ENCODE data around the gene PITPNM3.
"Not testable (repeated sequence)": the region's sequence is repeated elsewhere in the genome, so short reads cannot be mapped to it uniquely, and the experiment has no call there.

PITPNM3 gene

DNA sequence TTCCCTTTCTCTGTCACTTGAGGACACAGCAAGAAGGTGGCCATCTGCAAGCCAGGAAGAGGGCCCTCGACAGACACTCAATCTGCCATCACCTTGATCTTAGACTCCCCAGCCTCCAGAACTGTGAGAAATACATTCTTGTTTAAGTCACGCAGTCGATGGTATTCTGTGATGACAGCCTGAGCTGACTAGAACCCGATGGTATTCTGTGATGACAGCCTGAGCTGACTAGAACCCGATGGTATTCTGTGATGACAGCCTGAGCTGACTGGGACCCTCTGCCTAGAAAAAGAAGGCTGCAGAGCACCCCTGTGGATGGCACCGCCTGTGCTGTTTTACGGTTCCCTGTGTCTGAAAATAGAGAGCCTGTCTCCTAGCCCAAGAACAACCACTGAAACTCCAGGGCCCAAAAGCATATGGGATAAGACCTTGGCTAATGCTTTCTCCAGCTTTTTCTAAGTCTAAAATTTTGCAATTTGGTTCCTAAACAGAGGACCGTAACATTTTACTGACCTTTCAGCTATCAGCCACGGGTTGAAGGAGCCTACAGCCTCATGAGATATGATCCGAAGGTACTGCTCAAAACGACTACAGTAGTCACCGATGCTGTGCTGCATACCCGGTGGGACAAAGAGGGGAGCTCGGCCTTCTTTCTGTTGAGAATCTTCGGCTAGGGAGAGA, 33.1 kb upstream of the PITPNM3 start:
- Histone ChIP-seq H3K4me1 (ENCODE audit: control insufficient read depth, insufficient read depth, low read length) (no peaks in the 10 kb centered on the region), H3K9ac (ENCODE audit: low read length) (no peak overlapping the region), H3K27me3 (ENCODE audit: control insufficient read depth, insufficient read depth, low read length) (no peaks in the 10 kb centered on the region), H3K36me3 (ENCODE audit: control insufficient read depth, insufficient read depth, low read length) (peaks cover 28% of the 10 kb centered on the region), H3K27ac (ENCODE audit: low read depth, low read length) (no peak overlapping the region), H3K4me3 (ENCODE audit: low read length) (no peak overlapping the region)

DNA sequence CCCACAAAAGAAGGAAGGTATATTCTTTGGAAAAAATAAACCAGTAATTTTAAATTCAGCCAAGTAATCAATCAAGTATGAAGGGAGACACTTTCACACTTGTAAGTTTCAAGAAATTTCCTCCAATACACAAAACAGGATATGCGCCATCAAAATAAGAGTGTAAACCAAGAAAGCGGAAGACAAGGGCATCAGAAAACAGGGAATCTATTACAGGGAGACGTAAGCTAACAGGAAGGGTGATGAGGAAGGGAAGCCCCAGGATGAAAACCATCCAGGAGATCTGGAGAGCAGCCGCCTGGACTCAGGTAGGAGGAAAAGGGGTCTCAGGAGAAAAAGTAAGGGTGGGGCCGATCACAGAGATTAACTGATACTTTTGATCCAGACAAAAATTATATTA, 31.8 kb upstream of the PITPNM3 start:
- no peak overlapping the region for H3K27ac ChIP-seq (ENCODE audit: low read depth, low read length)
- H3K4me1 ChIP-seq (ENCODE audit: control insufficient read depth, insufficient read depth, low read length) = no peaks in the 10 kb centered on the region
- no peaks in the 10 kb centered on the region for H3K27me3 ChIP-seq (ENCODE audit: control insufficient read depth, insufficient read depth, low read length)
- H3K9ac ChIP-seq (ENCODE audit: low read length) = no peak overlapping the region
- no peak overlapping the region for H3K4me3 ChIP-seq (ENCODE audit: low read length)
- H3K36me3 ChIP-seq (ENCODE audit: control insufficient read depth, insufficient read depth, low read length) = peaks cover 31% of the 10 kb centered on the region

DNA sequence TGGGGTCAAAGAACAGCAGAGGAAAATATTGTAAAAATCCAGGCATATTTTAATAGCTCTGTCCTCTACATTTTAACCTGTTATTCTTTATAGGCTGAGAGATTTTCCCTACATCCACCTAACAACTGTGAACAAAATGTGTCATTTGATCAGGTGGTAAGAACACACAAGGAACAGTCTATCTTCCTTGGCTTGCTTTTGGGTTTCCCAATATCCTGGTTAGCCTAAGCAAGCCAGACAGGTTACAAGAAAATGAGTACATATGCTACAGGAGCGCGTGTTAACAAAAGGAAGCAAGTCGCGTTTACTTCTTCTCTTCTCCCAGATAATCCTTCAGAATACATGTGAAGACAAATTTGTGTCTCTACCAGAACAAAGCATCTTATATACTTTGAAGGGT, 31.0 kb upstream of the PITPNM3 start:
- no peak overlapping the region for H3K27ac ChIP-seq (ENCODE audit: low read depth, low read length)
- no peak overlapping the region for H3K4me3 ChIP-seq (ENCODE audit: low read length)
- H3K4me1 ChIP-seq (ENCODE audit: control insufficient read depth, insufficient read depth, low read length) = no peaks in the 10 kb centered on the region
- peaks cover 31% of the 10 kb centered on the region for H3K36me3 ChIP-seq (ENCODE audit: control insufficient read depth, insufficient read depth, low read length)
- H3K9ac ChIP-seq (ENCODE audit: low read length) = no peak overlapping the region
- no peaks in the 10 kb centered on the region for H3K27me3 ChIP-seq (ENCODE audit: control insufficient read depth, insufficient read depth, low read length)

DNA sequence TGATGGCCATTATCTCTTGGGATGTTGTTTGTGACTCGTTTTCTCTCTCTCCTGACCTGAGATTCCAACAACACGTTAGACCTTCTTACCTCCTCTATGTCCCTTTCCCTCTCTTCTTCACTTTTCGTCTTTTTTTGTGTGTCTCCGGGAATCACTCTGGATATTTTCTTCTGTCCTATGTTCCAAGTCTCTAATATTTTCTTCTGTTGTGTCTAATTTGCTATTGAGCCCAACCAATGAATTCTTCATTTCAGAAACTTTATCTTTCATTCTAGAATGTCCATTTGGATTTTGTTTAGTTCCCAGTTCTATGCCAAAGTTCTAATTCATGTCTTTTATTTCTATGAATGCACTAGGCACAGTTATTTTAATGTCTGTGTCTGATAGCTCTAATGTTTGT, 27.1 kb upstream of the PITPNM3 start:
- Histone ChIP-seq H3K27me3 (ENCODE audit: control insufficient read depth, insufficient read depth, low read length) (no peaks in the 10 kb centered on the region), H3K27ac (ENCODE audit: low read depth, low read length) (no peak overlapping the region), H3K36me3 (ENCODE audit: control insufficient read depth, insufficient read depth, low read length) (peaks cover 15% of the 10 kb centered on the region), H3K4me1 (ENCODE audit: control insufficient read depth, insufficient read depth, low read length) (no peaks in the 10 kb centered on the region), H3K9ac (ENCODE audit: low read length) (no peak overlapping the region), H3K4me3 (ENCODE audit: low read length) (no peak overlapping the region)

DNA sequence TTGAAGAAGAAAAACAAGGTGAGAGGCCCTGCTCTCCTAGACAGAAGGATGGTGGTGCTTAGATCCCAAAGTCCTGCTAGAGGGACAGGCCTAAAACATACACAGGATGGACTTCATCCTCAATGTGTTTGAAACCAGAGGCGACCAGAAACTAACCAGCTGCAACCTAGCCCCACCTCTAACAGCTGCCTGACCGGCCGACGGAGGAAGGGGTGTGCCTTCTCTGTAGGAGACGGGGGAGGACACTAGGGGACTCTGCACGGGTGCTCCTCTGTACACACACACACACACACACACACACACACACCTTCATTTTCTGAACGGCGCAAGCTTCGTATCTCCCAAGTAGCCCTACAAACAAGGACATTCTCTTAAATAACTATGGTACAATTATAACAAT, 24.3 kb upstream of the PITPNM3 start:
- Histone ChIP-seq H3K27me3 (ENCODE audit: control insufficient read depth, insufficient read depth, low read length) (no peaks in the 10 kb centered on the region), H3K4me3 (ENCODE audit: low read length) (no peak overlapping the region), H3K9ac (ENCODE audit: low read length) (no peak overlapping the region), H3K27ac (ENCODE audit: low read depth, low read length) (no peak overlapping the region), H3K36me3 (ENCODE audit: control insufficient read depth, insufficient read depth, low read length) (peaks cover 8% of the 10 kb centered on the region), H3K4me1 (ENCODE audit: control insufficient read depth, insufficient read depth, low read length) (no peaks in the 10 kb centered on the region)

DNA sequence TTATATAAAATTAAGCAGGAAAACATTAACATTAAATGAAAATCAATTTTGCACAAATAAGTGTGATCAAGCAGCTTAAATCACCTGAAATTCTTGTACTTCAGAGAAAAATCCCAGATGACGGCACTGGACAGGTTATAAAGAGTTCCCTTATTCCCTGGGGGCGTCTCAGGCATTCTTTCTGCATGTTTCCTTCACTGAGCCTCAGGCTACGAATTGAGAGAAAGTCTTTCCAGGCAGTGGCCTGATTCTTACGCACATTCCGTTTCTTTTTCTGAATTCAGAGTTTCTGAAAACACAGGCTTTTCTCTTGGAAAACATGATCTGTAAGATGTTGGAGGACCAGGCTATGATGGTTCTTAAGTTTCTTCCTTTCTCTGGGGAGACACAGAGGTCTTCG, 22.1 kb upstream of the PITPNM3 start:
- Histone ChIP-seq H3K4me1 (ENCODE audit: control insufficient read depth, insufficient read depth, low read length) (no peaks in the 10 kb centered on the region), H3K27me3 (ENCODE audit: control insufficient read depth, insufficient read depth, low read length) (no peaks in the 10 kb centered on the region), H3K27ac (ENCODE audit: low read depth, low read length) (no peak overlapping the region), H3K4me3 (ENCODE audit: low read length) (no peak overlapping the region), H3K36me3 (ENCODE audit: control insufficient read depth, insufficient read depth, low read length) (peaks cover 7% of the 10 kb centered on the region), H3K9ac (ENCODE audit: low read length) (no peak overlapping the region)

DNA sequence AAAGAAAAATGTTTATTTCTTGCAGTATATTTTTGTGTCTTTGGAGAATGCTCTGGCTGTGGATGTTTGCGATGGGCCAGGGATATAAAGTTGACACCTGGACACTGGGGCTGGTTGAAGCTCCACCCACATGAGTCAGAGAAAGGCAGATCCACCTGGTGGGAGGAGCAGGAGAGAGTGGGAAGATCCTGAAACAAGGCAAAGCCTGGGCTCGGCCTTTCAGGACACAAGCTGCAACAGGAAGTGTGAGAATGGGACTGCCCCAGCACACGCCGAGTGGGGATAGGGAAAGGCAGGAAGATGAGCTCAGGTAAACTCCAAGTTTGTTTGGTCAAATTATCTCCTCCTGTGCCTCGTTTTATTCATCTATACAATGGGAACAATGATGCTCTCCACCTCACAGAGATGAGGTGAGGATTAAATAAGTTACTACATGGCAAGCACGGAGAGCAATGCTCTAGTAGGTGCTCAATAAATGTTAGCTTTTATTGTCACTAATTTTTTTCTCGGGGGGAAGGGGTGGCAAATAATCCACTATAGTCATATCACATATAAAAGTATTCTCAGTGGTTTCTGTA, 21.4 kb upstream of the PITPNM3 start:
- peaks cover 4% of the 10 kb centered on the region for H3K36me3 ChIP-seq (ENCODE audit: control insufficient read depth, insufficient read depth, low read length)
- no peak overlapping the region for H3K9ac ChIP-seq (ENCODE audit: low read length)
- no peaks in the 10 kb centered on the region for H3K27me3 ChIP-seq (ENCODE audit: control insufficient read depth, insufficient read depth, low read length)
- H3K4me1 ChIP-seq (ENCODE audit: control insufficient read depth, insufficient read depth, low read length) = no peaks in the 10 kb centered on the region
- no peak overlapping the region for H3K27ac ChIP-seq (ENCODE audit: low read depth, low read length)
- H3K4me3 ChIP-seq (ENCODE audit: low read length) = no peak overlapping the region

DNA sequence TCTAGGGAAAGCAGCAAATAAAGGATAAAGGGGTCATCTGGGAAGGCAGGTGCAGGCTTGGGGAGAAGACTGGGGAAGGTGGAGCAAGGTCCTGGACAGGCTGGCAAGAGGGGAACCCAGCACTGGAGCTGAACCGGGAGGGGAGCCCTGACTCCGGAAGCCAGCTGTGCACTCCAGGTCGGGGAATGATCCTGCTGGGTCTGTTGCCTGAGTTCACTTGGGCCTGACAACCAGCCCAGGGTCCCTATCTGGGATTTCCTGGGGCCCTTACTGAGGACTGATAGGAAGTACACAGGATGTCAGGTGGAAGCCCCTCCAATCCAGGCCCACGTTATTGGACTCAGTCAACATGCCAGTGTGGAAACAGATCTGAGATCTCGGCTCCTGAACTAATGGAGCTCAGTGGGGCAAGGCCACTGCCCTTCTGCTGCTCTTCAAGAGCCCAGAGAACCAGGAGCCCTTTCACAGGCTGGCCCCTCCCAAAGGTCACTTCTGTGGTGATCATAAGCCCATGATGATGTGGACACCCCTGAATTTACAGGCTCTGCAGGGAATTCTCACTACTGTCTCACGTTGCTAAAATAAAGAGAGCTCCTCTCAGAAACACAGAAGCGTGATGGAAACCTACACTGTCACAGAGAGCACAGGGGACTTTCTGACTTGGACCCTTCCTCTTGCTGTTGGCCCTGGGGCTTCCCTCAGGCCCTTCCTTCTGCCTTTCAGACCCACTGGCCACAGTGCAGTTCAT, 19.9 kb upstream of the PITPNM3 start:
- Histone ChIP-seq H3K4me3 (ENCODE audit: low read length) (no peak overlapping the region), H3K9ac (ENCODE audit: low read length) (no peak overlapping the region), H3K36me3 (ENCODE audit: control insufficient read depth, insufficient read depth, low read length) (peaks cover 4% of the 10 kb centered on the region), H3K27me3 (ENCODE audit: control insufficient read depth, insufficient read depth, low read length) (no peaks in the 10 kb centered on the region), H3K27ac (ENCODE audit: low read depth, low read length) (no peak overlapping the region), H3K4me1 (ENCODE audit: control insufficient read depth, insufficient read depth, low read length) (peaks cover 5% of the 10 kb centered on the region)

DNA sequence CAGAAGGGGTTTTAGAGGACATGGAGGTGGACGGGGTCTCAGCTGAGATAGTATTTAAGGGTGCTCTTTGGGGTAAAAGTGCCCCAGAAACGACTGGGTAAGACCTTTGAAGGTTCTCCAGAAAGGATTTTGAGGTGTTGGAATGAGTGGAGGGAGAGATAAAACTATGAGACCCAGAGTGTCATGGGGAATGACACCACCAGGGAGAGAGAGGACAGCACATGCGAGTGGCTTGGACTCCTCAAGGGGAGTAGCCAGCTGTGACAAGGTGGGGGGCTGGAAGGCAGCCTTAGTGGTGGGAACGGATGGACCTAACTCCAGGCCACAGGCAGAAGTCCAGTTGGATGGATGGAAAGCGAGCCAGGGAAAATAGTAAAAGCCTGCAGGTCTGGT, 19.2 kb upstream of the PITPNM3 start:
- Histone ChIP-seq H3K4me1 (ENCODE audit: control insufficient read depth, insufficient read depth, low read length) (peaks cover 5% of the 10 kb centered on the region), H3K4me3 (ENCODE audit: low read length) (no peak overlapping the region), H3K9ac (ENCODE audit: low read length) (no peak overlapping the region), H3K27ac (ENCODE audit: low read depth, low read length) (no peak overlapping the region), H3K27me3 (ENCODE audit: control insufficient read depth, insufficient read depth, low read length) (no peaks in the 10 kb centered on the region), H3K36me3 (ENCODE audit: control insufficient read depth, insufficient read depth, low read length) (peaks cover 4% of the 10 kb centered on the region)

DNA sequence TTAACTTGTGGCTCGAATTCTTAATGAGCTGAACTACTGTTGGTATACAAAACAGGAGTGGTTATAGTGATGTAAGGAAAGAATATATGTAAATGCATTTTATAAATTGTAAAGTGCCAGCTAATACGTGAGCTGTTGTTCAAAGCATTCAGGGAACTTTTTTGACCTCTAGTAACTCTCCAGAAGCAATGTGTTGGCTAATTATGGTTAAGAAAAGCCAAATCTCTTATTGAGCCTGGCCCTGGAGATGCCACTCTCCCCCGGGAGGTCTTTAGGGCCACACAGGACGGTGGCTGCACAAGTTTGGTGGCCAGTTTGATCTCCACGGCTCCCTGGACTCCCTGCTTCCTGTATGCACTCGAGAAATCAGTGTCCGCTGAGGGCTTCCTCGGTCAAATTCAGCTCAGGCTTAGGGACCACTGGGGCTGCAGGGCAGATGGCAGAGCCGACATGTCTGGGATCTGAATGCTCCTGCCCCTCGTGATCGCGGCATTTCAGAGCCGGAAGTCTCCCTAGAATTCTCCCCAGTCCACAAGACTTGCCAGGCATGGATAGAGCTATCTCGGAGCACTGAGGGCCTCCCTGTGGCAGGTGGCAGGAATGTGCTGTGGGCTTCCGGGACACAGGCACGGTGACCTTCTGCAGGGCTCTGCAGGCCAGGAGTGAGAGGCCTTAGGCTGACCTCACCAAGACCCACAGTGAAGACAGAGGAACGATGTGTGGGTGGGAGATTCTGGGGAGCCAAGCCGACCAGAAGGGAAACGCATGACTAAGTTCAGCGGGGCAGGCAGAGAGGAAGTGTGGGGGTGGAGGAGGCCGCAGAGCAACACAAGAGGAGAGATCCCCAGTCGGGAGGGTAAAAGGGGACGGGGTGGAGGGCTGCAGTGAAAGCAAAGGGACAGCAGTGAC, 18.6 kb upstream of the PITPNM3 start:
- H3K27ac ChIP-seq (ENCODE audit: low read depth, low read length) = no peak overlapping the region

DNA sequence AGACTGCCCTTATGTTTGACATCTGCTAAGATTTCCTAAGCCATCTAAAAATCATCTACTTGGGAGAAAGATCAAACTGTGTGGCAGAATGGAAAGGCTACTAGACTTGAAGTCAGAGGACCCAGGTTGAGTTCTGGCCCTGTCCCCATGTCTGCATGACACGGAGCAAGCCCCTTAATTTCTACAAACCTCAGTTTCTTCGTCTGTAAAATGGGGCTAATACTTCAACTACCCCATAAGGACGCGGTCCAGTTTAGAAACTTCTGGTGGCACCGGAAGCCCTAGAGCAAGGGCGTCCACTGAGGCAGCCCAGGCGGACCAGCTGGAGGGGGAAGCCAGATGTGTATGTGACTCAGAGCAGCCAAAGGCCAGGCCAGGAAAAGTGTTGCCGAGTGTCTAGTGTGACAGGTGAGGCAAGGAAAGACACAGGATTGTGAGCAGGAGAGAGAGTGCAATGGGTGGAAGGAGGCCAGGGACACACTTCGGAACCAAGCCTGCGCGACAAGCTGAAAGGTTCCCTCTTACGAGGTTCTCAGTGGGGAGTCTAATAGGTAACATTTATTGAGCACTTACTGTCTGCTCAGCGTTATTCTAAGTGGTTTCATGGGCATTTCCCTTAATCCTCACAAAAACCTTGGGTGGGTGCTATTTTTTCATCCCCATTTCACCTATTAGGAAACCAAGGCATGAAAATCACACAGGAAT, 17.8 kb upstream of the PITPNM3 start:
- H3K4me3 ChIP-seq (ENCODE audit: low read length) = no peak overlapping the region
- no peak overlapping the region for H3K27ac ChIP-seq (ENCODE audit: low read depth, low read length)
- H3K9ac ChIP-seq (ENCODE audit: low read length) = no peak overlapping the region
- peaks cover 5% of the 10 kb centered on the region for H3K4me1 ChIP-seq (ENCODE audit: control insufficient read depth, insufficient read depth, low read length)
- no peaks in the 10 kb centered on the region for H3K27me3 ChIP-seq (ENCODE audit: control insufficient read depth, insufficient read depth, low read length)
- peaks cover 4% of the 10 kb centered on the region for H3K36me3 ChIP-seq (ENCODE audit: control insufficient read depth, insufficient read depth, low read length)

More for the DNA sequence above, 18.6 kb upstream of the PITPNM3 start:
- Histone ChIP-seq H3K36me3 (ENCODE audit: control insufficient read depth, insufficient read depth, low read length) (peaks cover 4% of the 10 kb centered on the region), H3K4me1 (ENCODE audit: control insufficient read depth, insufficient read depth, low read length) (peaks cover 5% of the 10 kb centered on the region), H3K9ac (ENCODE audit: low read length) (no peak overlapping the region), H3K27me3 (ENCODE audit: control insufficient read depth, insufficient read depth, low read length) (no peaks in the 10 kb centered on the region), H3K4me3 (ENCODE audit: low read length) (no peak overlapping the region)

DNA sequence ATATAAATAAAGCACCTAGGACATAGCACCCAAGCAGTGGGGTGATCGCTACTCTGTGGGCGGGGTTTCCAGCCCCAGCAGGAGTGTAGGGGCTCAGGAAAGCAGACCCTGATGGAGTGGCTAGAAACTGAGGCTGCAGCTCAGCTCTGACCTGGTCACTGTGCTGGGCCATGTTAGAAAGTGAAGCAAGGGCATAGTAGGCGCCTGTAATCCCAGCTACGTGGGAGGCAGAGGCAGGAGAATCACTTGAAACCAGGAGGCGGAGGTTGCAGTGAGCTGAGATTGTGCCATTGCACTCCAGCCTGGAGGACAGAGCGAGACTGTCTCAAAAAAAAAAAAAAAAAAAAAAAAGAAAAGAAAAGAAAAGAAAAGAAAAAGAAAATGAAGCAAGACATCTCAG, 17.1 kb upstream of the PITPNM3 start:
- H3K36me3 ChIP-seq (ENCODE audit: control insufficient read depth, insufficient read depth, low read length); H3K27me3 ChIP-seq (ENCODE audit: control insufficient read depth, insufficient read depth, low read length); H3K9ac ChIP-seq (ENCODE audit: low read length); H3K4me3 ChIP-seq (ENCODE audit: low read length); H3K4me1 ChIP-seq (ENCODE audit: control insufficient read depth, insufficient read depth, low read length); H3K27ac ChIP-seq (ENCODE audit: low read depth, low read length): not testable (repeated sequence)

Measured in rectal smooth muscle tissue (tissue), 1 donor.